BLaER1 treated with 17β-estradiol and CSF1 and Interleukin-3, amounts not matched to agents 10 nM and 100 nM (cell line): ENCODE measurements around the gene RBMS3.
"Not testable (repeated sequence)": the region's sequence is repeated elsewhere in the genome, so short reads cannot be mapped to it uniquely, and the experiment has no call there.

Source experiments
- H3K27ac ChIP-seq, 11 experiments: shearing (Covaris generic); formaldehyde crosslinking; 2 replicates each; pipeline ENCODE4 v1.8.1; 2022
- H3K27me3 ChIP-seq, 11 experiments: shearing (Covaris generic); formaldehyde crosslinking; 2 replicates each; pipeline ENCODE4 v1.8.1; 2022
- H3K36me3 ChIP-seq, 11 experiments: shearing (Covaris generic); formaldehyde crosslinking; 2 replicates each; pipeline ENCODE4 v1.8.1; 2022
- H3K4me1 ChIP-seq, 10 experiments: shearing (Covaris generic); formaldehyde crosslinking; 2 replicates each; pipeline ENCODE4 v1.8.1; 2022
- H3K4me2 ChIP-seq, 11 experiments: shearing (Covaris generic); formaldehyde crosslinking; 2 replicates each; pipeline ENCODE4 v1.8.1; 2022
- H3K4me3 ChIP-seq, 10 experiments: shearing (Covaris generic); formaldehyde crosslinking; 2 replicates each; pipeline ENCODE4 v1.8.1; 2022
- H3K9ac ChIP-seq, 11 experiments: shearing (Covaris generic); formaldehyde crosslinking; 2 replicates each; pipeline ENCODE4 v1.8.1; 2022
- H3K9me3 ChIP-seq, 11 experiments: shearing (Covaris generic); formaldehyde crosslinking; replicated peaks in 1 of 11; 2 replicates each; pipeline ENCODE4 v1.8.1; 2022
- H4K20me1 ChIP-seq, 11 experiments: shearing (Covaris generic); formaldehyde crosslinking; 2 replicates each; pipeline ENCODE4 v1.8.1; 2022
- Cebpa-rat ChIP-seq, 11 experiments: shearing (Covaris generic); IDR thresholded peaks; 2 replicates each; pipeline ENCODE4 v1.8.1; 2022

RBMS3 gene

DNA sequence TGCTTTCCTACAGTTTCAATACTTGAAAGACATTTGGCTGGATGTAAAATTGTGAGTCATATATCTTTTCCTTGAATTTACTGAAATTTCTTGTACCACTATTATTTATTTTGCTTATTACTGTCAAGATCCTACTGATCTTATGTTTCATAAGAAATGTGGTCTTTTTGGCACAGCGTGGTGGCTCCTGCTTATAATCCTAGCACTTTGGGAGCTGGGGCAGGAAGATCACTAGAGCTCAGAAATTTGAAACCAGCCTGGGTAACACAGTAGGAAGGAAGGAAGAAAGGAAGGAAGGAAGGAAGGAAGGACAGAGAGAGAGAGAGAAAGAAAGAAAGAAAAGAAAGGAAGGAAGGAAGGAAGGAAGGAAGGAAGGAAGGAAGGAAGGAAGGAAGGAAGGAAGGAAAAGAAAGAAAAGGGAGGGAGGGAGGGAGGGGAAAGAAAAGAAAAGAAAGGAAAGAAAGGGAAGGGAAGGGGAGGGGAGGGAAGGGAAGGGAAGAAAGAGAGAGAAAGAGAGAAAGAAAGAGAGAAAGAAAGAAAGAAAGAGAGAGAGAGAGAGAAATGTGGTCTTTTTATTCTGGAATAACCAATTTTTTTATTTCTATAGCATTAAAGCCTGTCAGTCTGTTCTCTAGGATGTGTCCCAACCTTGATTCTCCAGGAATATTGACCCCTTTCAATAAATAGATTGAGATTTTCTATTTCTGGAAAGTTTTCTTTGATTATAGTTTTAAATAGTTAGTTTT, 753.5 kb downstream of the RBMS3 start:
- Histone ChIP-seq H3K4me1 (no peaks in the 10 kb centered on the region), H4K20me1 (no peaks in the 10 kb centered on the region), H3K36me3 (no peaks in the 10 kb centered on the region), H3K9ac (no peak overlapping the region), H3K27me3 (no peaks in the 10 kb centered on the region), H3K4me2 (no peak overlapping the region), H3K9me3 (0 out of 22 replicates have a peak, but pooled peaks cover 0 to 5% (median 0%) of the 10 kb centered on the region in 11 experiments), H3K4me3 (no peak overlapping the region), H3K27ac (no peak overlapping the region)
- no peak for TF ChIP-seq Cebpa-rat (IDR thresholded peaks at IDR 0.05)

- no peak for TF ChIP-seq Cebpa-rat (IDR thresholded peaks at IDR 0.05)
- no peaks in the 10 kb centered on the region for H3K27me3 ChIP-seq
- H3K9ac ChIP-seq = no peak overlapping the region
- no peaks in the 10 kb centered on the region for H4K20me1 ChIP-seq
- H3K4me2 ChIP-seq = no peak overlapping the region
- no peak overlapping the region for H3K4me3 ChIP-seq
- 0 out of 22 replicates have a peak, but pooled peaks cover 0 to 5% (median 0%) of the 10 kb centered on the region in 11 experiments for H3K9me3 ChIP-seq
- peaks cover 0 to under 1% (median 0%) of the 10 kb centered on the region in 10 experiments; a peak in 1 of 20 replicates for H3K4me1 ChIP-seq
- H3K36me3 ChIP-seq = no peaks in the 10 kb centered on the region
- no peak overlapping the region for H3K27ac ChIP-seq
Observed at GRCh38 chr3:30035935-30036567, 755.2 kb downstream of the RBMS3 start.

- H3K9me3 ChIP-seq = 0 out of 22 replicates have a peak, but pooled peaks cover 0 to 5% (median 0%) of the 10 kb centered on the region in 11 experiments
- H3K27ac ChIP-seq = no peak overlapping the region
- H4K20me1 ChIP-seq = no peaks in the 10 kb centered on the region
- H3K27me3 ChIP-seq = no peaks in the 10 kb centered on the region
- no peaks in the 10 kb centered on the region for H3K36me3 ChIP-seq
- no peak overlapping the region for H3K4me3 ChIP-seq
- TF ChIP-seq Cebpa-rat (IDR thresholded peaks at IDR 0.05) = no peak
- H3K4me2 ChIP-seq = no peak overlapping the region
- H3K4me1 ChIP-seq = peaks cover 17 to 28% (median 21%) of the 10 kb centered on the region in 10 experiments
- no peak overlapping the region for H3K9ac ChIP-seq
Observed at GRCh38 chr3:30040126-30040525, 759.3 kb downstream of the RBMS3 start.

DNA sequence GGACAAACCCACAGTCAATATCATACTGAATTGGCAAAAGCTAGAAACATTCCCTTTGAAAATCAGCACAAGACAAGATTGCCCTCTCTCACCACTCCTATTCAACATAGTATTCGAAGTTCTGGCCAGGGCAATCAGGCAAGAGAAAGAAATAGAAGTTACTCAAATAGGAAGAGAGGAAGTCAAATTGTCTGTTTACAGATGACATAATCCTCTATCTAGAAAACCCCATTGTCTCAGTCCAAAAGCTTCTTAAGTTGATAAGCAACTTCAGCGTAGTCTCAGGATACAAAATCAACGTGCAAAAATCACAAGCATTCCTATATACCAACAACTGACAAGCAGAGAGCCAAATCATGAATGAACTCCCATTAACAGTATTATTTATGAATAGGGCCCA, 760.6 kb downstream of the RBMS3 start:
- H3K27me3 ChIP-seq, H3K9ac ChIP-seq, H3K4me3 ChIP-seq, H3K9me3 ChIP-seq, H4K20me1 ChIP-seq, H3K27ac ChIP-seq, H3K36me3 ChIP-seq: not testable (repeated sequence)
- H3K4me2 ChIP-seq = peak overlapping the region in 4 of 11 experiments; percentile 2 to 24 (median 16); a peak in 3 of 22 replicates
- H3K4me1 ChIP-seq = peaks cover 17 to 28% (median 21%) of the 10 kb centered on the region in 10 experiments

- H4K20me1 ChIP-seq = no peaks in the 10 kb centered on the region
- H3K27me3 ChIP-seq = no peaks in the 10 kb centered on the region
- no peak for TF ChIP-seq Cebpa-rat (IDR thresholded peaks at IDR 0.05)
- H3K9me3 ChIP-seq = 0 out of 22 replicates have a peak, but pooled peaks cover 0 to 5% (median 0%) of the 10 kb centered on the region in 11 experiments
- no peak overlapping the region for H3K9ac ChIP-seq
- no peaks in the 10 kb centered on the region for H3K36me3 ChIP-seq
- H3K4me2 ChIP-seq = peak overlapping the region in 2 of 11 experiments; percentile 24 to 39; a peak in 5 of 22 replicates
- no peak overlapping the region for H3K27ac ChIP-seq
- H3K4me1 ChIP-seq = peaks cover 17 to 28% (median 21%) of the 10 kb centered on the region in 10 experiments
- no peak overlapping the region for H3K4me3 ChIP-seq
Observed at GRCh38 chr3:30042274-30042859, 761.5 kb downstream of the RBMS3 start.

DNA sequence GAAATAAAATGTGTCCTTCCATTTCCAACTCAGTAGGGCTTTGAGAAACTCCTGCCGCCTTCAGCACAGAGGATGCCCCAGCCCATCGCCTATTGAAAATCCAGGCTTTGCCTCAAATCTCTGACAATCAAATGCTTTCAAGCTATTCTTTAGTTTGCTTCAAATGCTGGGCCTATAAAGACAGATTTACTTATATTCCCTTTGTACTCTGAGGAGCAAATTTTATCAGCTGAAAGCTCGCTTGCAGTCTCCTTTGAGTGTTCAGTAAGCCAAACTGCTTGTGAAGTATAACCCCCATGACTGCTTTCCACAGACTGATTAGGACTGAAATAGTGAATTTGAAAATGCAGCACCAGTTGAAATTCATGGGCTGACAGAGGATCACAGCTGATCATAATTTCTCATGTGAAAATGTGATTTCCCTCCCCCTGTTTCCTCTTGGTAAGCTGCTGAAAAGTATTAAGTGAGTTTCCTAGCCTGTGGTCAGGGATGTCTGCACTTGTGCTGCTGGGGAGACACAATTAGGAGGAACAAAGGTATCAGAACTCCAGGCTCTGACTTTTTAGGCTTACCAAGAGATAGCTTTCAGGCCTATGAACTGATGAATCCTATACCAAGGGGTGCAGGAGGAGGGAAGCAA, 762.2 kb downstream of the RBMS3 start:
- Histone ChIP-seq H3K4me2 (peak overlapping the region in 10 of 11 experiments; percentile 7 to 40 (median 20); a peak in 13 of 22 replicates), H4K20me1 (no peaks in the 10 kb centered on the region), H3K4me1 (peaks cover 17 to 28% (median 21%) of the 10 kb centered on the region in 10 experiments), H3K27ac (no peak overlapping the region), H3K36me3 (no peaks in the 10 kb centered on the region), H3K9me3 (0 out of 22 replicates have a peak, but pooled peaks cover 0 to 2% (median 0%) of the 10 kb centered on the region in 11 experiments), H3K9ac (peak overlapping the region in 2 of 11 experiments; percentile 17 to 20; a peak in 1 of 22 replicates), H3K4me3 (no peak overlapping the region), H3K27me3 (no peaks in the 10 kb centered on the region)
- TF ChIP-seq Cebpa-rat (IDR thresholded peaks at IDR 0.05) = no peak

- Histone ChIP-seq H3K9me3 (peaks cover 0 to 4% (median 0%) of the 10 kb centered on the region in 11 experiments; a peak in 5 of 22 replicates), H3K4me2 (peak overlapping the region in 8 of 11 experiments; percentile 0 to 46 (median 24); a peak in 10 of 22 replicates), H3K4me3 (no peak overlapping the region), H3K27me3 (no peaks in the 10 kb centered on the region), H3K27ac (no peak overlapping the region), H4K20me1 (no peaks in the 10 kb centered on the region), H3K9ac (no peak overlapping the region), H3K36me3 (no peaks in the 10 kb centered on the region), H3K4me1 (peaks cover 17 to 28% (median 21%) of the 10 kb centered on the region in 10 experiments)
- no peak for TF ChIP-seq Cebpa-rat (IDR thresholded peaks at IDR 0.05)
Observed at GRCh38 chr3:30044515-30044914, 763.6 kb downstream of the RBMS3 start.

GRCh38 chr3:30048431-30048830, 767.6 kb downstream of the RBMS3 start:
- no peak for TF ChIP-seq Cebpa-rat (IDR thresholded peaks at IDR 0.05)
- no peaks in the 10 kb centered on the region for H4K20me1 ChIP-seq
- H3K36me3 ChIP-seq = no peaks in the 10 kb centered on the region
- no peak overlapping the region for H3K4me2 ChIP-seq
- H3K9me3 ChIP-seq = peaks cover 3 to 17% (median 9%) of the 10 kb centered on the region in 11 experiments; a peak in 17 of 22 replicates
- peaks cover 7 to 15% (median 10%) of the 10 kb centered on the region in 10 experiments; a peak in 17 of 20 replicates for H3K4me1 ChIP-seq
- H3K27me3 ChIP-seq = no peaks in the 10 kb centered on the region
- H3K27ac ChIP-seq = no peak overlapping the region
- H3K4me3 ChIP-seq = no peak overlapping the region
- H3K9ac ChIP-seq = no peak overlapping the region

DNA sequence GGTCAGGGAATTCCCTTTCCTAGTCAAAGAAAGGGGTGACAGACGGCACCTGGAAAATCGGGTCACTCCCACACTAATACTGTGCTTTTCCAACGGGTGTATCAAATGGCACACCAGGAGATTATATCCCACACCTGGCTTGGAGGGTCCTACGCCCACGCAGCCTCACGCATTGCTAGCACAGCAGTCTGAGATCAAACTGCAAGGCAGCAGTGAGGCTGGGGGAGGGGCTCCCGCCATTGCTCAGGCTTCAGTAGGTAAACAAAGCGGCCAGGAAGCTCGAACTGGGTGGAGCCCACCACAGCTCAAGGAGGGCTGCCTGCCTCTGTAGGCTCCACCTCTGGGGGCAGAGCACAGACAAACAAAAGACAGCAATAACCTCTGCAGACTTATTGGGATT, 769.2 kb downstream of the RBMS3 start:
- H3K9me3 ChIP-seq = peaks cover 3 to 17% (median 9%) of the 10 kb centered on the region in 11 experiments; a peak in 17 of 22 replicates
- H3K27me3 ChIP-seq, H3K27ac ChIP-seq, H3K4me2 ChIP-seq, H3K36me3 ChIP-seq, H3K4me3 ChIP-seq, H3K4me1 ChIP-seq, H3K9ac ChIP-seq, H4K20me1 ChIP-seq: not testable (repeated sequence)
